Measurements from ENCODE around the gene SPHKAP.

GRCh38 chr2:228037915-228038314 lies 143.6 kb downstream of the SPHKAP start:
- TF ChIP-seq CTCF (IDR thresholded peaks at IDR 0.05; ENCODE audit: low read length) (no peak), EZH2 (IDR thresholded peaks at IDR 0.05; ENCODE audit: borderline replicate concordance, low read length) (no peak)
